ENCODE data around the gene SCLY.
A peak's percentile ranks its signal among the peaks of the same experiment; 100 is the strongest.

The SCLY gene

GRCh38 chr2:238146884-238147544, 86.2 kb downstream of the SCLY start:
- Histone ChIP-seq H3K36me3 (no peaks in the 10 kb centered on the region), H3K27ac (peak overlapping the region in 2 of 11 experiments; percentile 6 to 29; a peak in 1 of 22 replicates), H3K27me3 (no peaks in the 10 kb centered on the region), H3K4me1 (peaks cover 21 to 80% (median 71%) of the 10 kb centered on the region in 10 experiments), H3K4me2 (peak overlapping the region in 8 of 11 experiments; percentile 14 to 35 (median 28); a peak in 7 of 22 replicates), H3K9me3 (replicated peaks in 1 of 11) (no peaks in the 10 kb centered on the region), H4K20me1 (peaks cover 0 to 50% (median 0%) of the 10 kb centered on the region in 11 experiments; a peak in 4 of 22 replicates), H3K9ac (no peak overlapping the region), H3K4me3 (no peak overlapping the region)
- no peak for TF ChIP-seq Cebpa-rat (IDR thresholded peaks at IDR 0.05)

- Histone ChIP-seq H3K4me1 (peaks cover 1 to 63% (median 53%) of the 10 kb centered on the region in 10 experiments), H3K27ac (no peak overlapping the region), H3K4me2 (no peak overlapping the region), H3K9me3 (replicated peaks in 1 of 11) (peaks cover 0 to 7% (median 0%) of the 10 kb centered on the region in 11 experiments; a peak in 2 of 22 replicates), H3K9ac (no peak overlapping the region), H3K4me3 (no peak overlapping the region), H4K20me1 (peaks cover 0 to 33% (median 0%) of the 10 kb centered on the region in 11 experiments; a peak in 3 of 22 replicates), H3K27me3 (no peaks in the 10 kb centered on the region), H3K36me3 (no peaks in the 10 kb centered on the region)
- no peak for TF ChIP-seq Cebpa-rat (IDR thresholded peaks at IDR 0.05)
Measured at GRCh38 chr2:238148981-238149380, 88.2 kb downstream of the SCLY start.

Measured in BLaER1 treated with 17β-estradiol and CSF1 and Interleukin-3, amounts not matched to agents 10 nM and 100 nM (cell line).